ENCODE results near the gene DEUP1.

DNA sequence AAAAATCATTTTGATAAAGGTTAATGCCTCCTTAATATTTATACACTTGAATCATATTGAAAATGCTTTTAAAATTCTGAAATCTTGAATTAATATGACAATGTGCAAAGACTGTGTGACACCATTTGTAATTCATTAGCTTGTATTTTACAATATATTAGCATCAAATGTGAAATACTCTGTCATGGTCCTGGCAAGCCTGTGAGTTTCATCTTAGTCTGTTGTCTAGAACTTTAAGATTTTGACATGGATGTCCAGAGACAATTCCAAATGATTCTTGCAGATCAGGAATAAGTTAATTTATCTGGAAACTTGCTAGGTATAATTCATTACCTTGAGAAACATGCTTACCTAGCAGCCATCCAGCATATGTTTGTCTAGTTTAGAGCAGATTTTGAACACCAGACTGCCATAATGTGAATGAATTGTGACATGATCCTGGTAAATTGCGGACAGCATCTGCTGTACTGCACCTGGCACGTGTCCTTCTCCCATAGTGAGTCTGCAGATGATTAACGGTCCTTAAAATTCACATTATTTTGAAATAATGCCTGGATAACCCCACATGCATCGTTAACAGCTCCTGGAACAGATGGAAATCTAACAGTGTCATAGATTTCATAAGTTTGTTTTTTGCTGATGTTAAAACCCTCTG, 34.5 kb upstream of the DEUP1 start:
- TF ChIP-seq POLR2A (IDR thresholded peaks at IDR 0.05) (no peak), POLR2AphosphoS5 (IDR thresholded peaks at IDR 0.05) (no peak)
- TF ChIP-seq, protein P1, sequence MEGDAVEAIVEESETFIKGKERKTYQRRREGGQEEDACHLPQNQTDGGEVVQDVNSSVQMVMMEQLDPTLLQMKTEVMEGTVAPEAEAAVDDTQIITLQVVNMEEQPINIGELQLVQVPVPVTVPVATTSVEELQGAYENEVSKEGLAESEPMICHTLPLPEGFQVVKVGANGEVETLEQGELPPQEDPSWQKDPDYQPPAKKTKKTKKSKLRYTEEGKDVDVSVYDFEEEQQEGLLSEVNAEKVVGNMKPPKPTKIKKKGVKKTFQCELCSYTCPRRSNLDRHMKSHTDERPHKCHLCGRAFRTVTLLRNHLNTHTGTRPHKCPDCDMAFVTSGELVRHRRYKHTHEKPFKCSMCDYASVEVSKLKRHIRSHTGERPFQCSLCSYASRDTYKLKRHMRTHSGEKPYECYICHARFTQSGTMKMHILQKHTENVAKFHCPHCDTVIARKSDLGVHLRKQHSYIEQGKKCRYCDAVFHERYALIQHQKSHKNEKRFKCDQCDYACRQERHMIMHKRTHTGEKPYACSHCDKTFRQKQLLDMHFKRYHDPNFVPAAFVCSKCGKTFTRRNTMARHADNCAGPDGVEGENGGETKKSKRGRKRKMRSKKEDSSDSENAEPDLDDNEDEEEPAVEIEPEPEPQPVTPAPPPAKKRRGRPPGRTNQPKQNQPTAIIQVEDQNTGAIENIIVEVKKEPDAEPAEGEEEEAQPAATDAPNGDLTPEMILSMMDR (IDR thresholded peaks at IDR 0.05) = no peak

All from sigmoid colon (tissue), 4 donors.